Uterus (tissue), 2 donors: Measurements from ENCODE around the gene PIAS4.

Experiments
- CTCF ChIP-seq, 4 experiments: fragments of 200-600 bp in 2 of 4; fragments of 450-650 bp in 2 of 4; sonication (generic) in 2 of 4; IDR thresholded peaks; one replicate each; pipeline ENCODE4 v1.5.1; 2016 to 2019; ENCODE audit warnings: antibody characterized with exemption in 4 of 4, mild to moderate bottlenecking in 2 of 4, moderate library complexity in 1 of 4
- POLR2A ChIP-seq, 2 donors: fragments of 450-650 bp; IDR thresholded peaks; one replicate each; pipeline ENCODE4 v1.6.1; 2016; ENCODE audit warnings: antibody characterized with exemption in 2 of 2, mild to moderate bottlenecking in 1 of 2, moderate library complexity in 1 of 2

- TF ChIP-seq CTCF (IDR thresholded peaks at IDR 0.05) (peak in 1 of 4 experiments; percentile 9), POLR2A (IDR thresholded peaks at IDR 0.05) (peak in 1 of 2 donors; percentile 16)
Measured at GRCh38 chr19:4067396-4068046, 60.0 kb downstream of the PIAS4 start.
